ENCODE data around the gene PRICKLE3.

The PRICKLE3 gene

GRCh38 chrX:49172280-49172780, 13.8 kb downstream of the PRICKLE3 start:
- no peak overlapping the region for H3K27ac ChIP-seq
- no peak for TF ChIP-seq CTCF (conservative IDR thresholded peaks at IDR 0.05)

GRCh38 chrX:49171752-49172279, 14.4 kb downstream of the PRICKLE3 start, which contains the start of gene PLP2:
PLP2 (plus strand) TSS chrX:49171898; CDS start chrX:49172001, 103 bp downstream.
- TF ChIP-seq CTCF (conservative IDR thresholded peaks at IDR 0.05): no peak
- H3K27ac ChIP-seq: no peak within 1 kb of the TSS

GRCh38 chrX:49167740-49168108, 18.4 kb downstream of the PRICKLE3 start:
- no peak overlapping the region for H3K27ac ChIP-seq

GRCh38 chrX:49166914-49167739, 19.0 kb downstream of the PRICKLE3 start:
- no peak overlapping the region for H3K27ac ChIP-seq
- TF ChIP-seq CTCF (conservative IDR thresholded peaks at IDR 0.05): no peak

More at GRCh38 chrX:49167740-49168108, 18.4 kb downstream of the PRICKLE3 start:
- TF ChIP-seq CTCF (conservative IDR thresholded peaks at IDR 0.05): no peak

- no peak for TF ChIP-seq CTCF (conservative IDR thresholded peaks at IDR 0.05)
- no peak overlapping the region for H3K27ac ChIP-seq
Observed at GRCh38 chrX:49165901-49166881, 20.0 kb downstream of the PRICKLE3 start.

GRCh38 chrX:49164589-49165360, 21.4 kb downstream of the PRICKLE3 start:
- H3K27ac ChIP-seq: no peak overlapping the region
- TF ChIP-seq CTCF (conservative IDR thresholded peaks at IDR 0.05): no peak

Measured in VCaP (cell line).